Fibroblast of the aortic adventitia (primary cell): ENCODE data around the gene USP2. TPM values are rescaled to one million over a fixed set of nuclear protein-coding genes. Genes with fewer than 3 reads are reported as not detected.

ENCODE experiments used
- DNase-seq: peaks from one replicate; pipeline ENCODE4 v3.0.0-alpha.2; 2010; ENCODE audit warnings: low read depth
- H3K4me3 ChIP-seq: 2 replicates; pipeline ENCODE4 v1.5.1; 2011; ENCODE audit warnings: low read depth, mild to moderate bottlenecking, control low read depth, low read length, moderate library complexity
- CTCF ChIP-seq: IDR thresholded peaks from 2 replicates; pipeline ENCODE4 v1.5.1; 2011; ENCODE audit warnings: mild to moderate bottlenecking, low read length, control low read depth, inconsistent platforms; ENCODE audit not compliant: insufficient read depth
- total RNA-seq: library from RNA; depleted of rRNA; stranded (reverse); fragments of >200 nt; gene quantifications from 2 replicates; pipeline ENCODE4 v1.2.3, GENCODE V29; 2012; ENCODE audit warnings: low replicate concordance

The USP2 gene
- total RNA-seq, 1 donor, result 0.36 TPM

DNA sequence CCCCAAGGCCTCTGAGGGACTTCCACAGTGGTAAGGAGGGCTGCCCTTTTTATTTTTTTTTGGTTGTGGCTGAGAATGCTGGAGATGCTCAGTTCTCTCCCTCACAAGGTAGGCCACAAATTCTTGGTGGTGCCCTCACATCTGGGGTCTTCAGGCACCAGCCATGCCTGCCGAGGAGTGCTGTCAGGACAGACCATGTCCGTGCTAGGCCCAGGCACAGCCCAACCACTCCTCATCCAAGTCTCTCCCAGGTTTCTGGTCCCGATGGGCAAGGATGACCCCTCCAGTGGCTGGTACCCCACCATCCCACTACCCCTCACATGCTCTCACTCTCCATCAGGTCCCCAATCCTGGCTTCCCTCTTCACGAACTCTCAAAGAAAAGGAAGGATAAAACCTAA lies 37.3 kb upstream of the USP2 start:
- TF ChIP-seq CTCF, result no peak
- H3K4me3 ChIP-seq, result no peak overlapping the region
- no peak for DNase-seq

GRCh38 chr11:119417726-119418540 lies 36.4 kb upstream of the USP2 start:
- TF ChIP-seq CTCF, result no peak
- peak overlapping the region; percentile 18 for H3K4me3 ChIP-seq
- DNase-seq, result peak; percentile 92

DNA sequence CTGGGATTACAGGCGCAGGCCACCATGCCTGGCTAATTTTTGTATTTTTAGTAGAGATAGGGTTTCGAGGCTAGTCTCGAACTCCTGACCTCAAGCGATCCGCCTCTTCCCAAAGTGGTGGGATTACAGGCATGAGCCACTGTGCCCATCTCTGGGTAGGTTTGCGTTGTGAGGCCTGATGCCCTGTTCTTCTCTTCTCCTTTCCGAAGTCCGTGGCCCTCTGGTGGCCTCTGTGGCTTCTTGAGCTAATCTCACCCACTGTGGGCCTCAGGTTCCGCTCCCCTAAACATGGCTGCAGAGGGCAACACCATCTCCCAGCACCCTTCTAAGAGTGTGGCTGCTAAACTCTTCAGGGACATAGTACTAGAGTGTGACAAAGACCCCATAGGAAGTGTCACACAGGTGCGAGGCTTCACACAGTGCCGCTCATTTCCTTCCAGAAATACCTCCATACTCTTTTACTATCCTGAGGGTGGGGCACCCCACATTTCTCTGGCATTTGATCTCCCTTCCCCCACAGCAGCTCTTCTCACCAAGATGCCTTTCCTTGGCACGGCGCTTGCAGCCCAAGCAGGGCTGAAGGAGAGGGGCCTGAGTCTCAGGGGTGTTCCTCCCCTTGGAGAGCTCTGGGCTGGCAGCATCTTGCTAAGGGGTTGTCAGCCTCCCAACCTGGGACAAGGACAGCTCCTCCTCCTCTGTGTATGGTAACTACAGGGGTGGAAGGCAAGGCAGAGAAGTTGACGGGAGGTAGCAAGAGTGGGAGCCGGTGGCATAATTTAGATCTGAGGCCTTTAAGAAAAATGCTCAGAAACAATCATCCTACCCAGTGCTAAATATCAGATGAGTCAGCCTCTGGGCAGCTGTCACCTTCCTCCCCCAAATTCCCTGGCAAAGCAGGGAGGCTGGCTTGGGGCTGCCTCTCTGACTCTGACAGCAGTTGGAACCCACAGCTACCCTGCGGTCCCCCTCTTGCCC lies 35.4 kb upstream of the USP2 start:
- DNase-seq, result peak; percentile 75
- no peak overlapping the region for H3K4me3 ChIP-seq

GRCh38 chr11:119415966-119416365 lies 34.5 kb upstream of the USP2 start:
- TF ChIP-seq CTCF, result no peak
- no peak for DNase-seq

More for the DNA sequence above, 35.4 kb upstream of the USP2 start:
- no peak for TF ChIP-seq CTCF

GRCh38 chr11:119415517-119415916 lies 34.0 kb upstream of the USP2 start:
- H3K4me3 ChIP-seq, result no peak overlapping the region
- no peak for DNase-seq
- TF ChIP-seq CTCF, result no peak

More at GRCh38 chr11:119415966-119416365, 34.5 kb upstream of the USP2 start:
- no peak overlapping the region for H3K4me3 ChIP-seq

DNA sequence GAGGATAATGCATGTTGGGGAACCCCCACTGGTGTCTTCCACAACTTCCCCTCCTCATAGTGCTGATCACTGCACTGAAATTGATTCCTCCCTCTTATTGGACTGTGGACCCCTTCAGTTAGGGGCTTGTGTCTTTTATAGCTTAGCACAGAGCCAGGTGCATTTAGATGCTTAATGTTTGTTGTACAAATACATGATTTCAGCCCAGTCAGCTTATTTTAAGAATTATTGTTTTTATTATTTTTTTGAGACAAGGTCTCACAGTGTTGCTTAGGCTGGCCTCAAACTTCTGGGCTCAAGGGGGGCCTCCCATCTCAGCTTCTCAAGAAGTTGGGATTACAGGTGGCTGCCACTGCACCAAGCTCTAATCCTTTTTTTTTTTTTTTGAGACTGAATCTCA lies 33.2 kb upstream of the USP2 start:
- H3K4me3 ChIP-seq, result no peak overlapping the region
- no peak for DNase-seq
- no peak for TF ChIP-seq CTCF
